Astrocyte (in vitro differentiated cells and primary cell): ENCODE measurements around the gene TREX2. TPM values are rescaled to one million over a fixed set of nuclear protein-coding genes. Genes with fewer than 3 reads are reported as not detected.

Source experiments
- DNase-seq: peaks from one replicate; pipeline ENCODE4 v3.0.0-alpha.2; 2010; ENCODE audit warnings: low read depth
- FAIRE-seq: peaks from 2 replicates; lab custom pipeline; 2011; peaks lifted over from hg19 to GRCh38; lab: Jason Lieb, UNC
- H2AFZ ChIP-seq: 2 replicates; pipeline ENCODE4 v1.6.0; 2012; ENCODE audit warnings: low read depth, low read length, inconsistent platforms
- H3K27ac ChIP-seq: 2 replicates; pipeline ENCODE4 v1.5.1; 2011; ENCODE audit warnings: low read depth, low read length, inconsistent platforms
- H3K27me3 ChIP-seq: 2 replicates; pipeline ENCODE4 v1.6.0; 2011; ENCODE audit warnings: low read length, inconsistent platforms; ENCODE audit not compliant: insufficient read depth
- H3K36me3 ChIP-seq: 2 replicates; pipeline ENCODE4 v1.5.1; 2011; ENCODE audit warnings: low read length, inconsistent platforms; ENCODE audit not compliant: insufficient read depth
- H3K4me1 ChIP-seq: 2 replicates; pipeline ENCODE4 v1.5.1; 2011; ENCODE audit warnings: low read length, inconsistent platforms; ENCODE audit not compliant: insufficient read depth
- H3K4me2 ChIP-seq: 2 replicates; pipeline ENCODE4 v1.6.0; 2012; ENCODE audit warnings: low read length, inconsistent platforms
- H3K4me3 ChIP-seq: 2 replicates; pipeline ENCODE4 v1.5.1; 2011; ENCODE audit warnings: low read depth, mild to moderate bottlenecking, low read length, inconsistent platforms; ENCODE audit not compliant: insufficient read depth
- H3K79me2 ChIP-seq: 2 replicates; pipeline ENCODE4 v1.6.0; 2012; ENCODE audit warnings: mild to moderate bottlenecking, low read length, inconsistent platforms; ENCODE audit not compliant: insufficient read depth
- H3K9ac ChIP-seq: 2 replicates; pipeline ENCODE4 v1.6.0; 2012; ENCODE audit warnings: mild to moderate bottlenecking, low read length, inconsistent platforms
- H3K9me3 ChIP-seq: 2 replicates; pipeline ENCODE4 v1.5.1; 2012; ENCODE audit warnings: low read depth, mild to moderate bottlenecking, low read length, inconsistent platforms; ENCODE audit not compliant: insufficient read depth
- H4K20me1 ChIP-seq: 2 replicates; pipeline ENCODE4 v1.6.0; 2012; ENCODE audit warnings: low read length, inconsistent platforms; ENCODE audit not compliant: insufficient read depth
- H3K27ac Mint-ChIP-seq: one replicate; pipeline ENCODE4 v1.8.0; 2021; ENCODE audit warnings: mild to moderate bottlenecking, mixed read lengths; ENCODE audit not compliant: unreplicated experiment
- H3K27me3 Mint-ChIP-seq: one replicate; pipeline ENCODE4 v1.8.0; 2021; ENCODE audit warnings: low read depth, mixed read lengths; ENCODE audit not compliant: unreplicated experiment
- H3K36me3 Mint-ChIP-seq: one replicate; pipeline ENCODE4 v1.8.0; 2021; ENCODE audit warnings: low read depth, mixed read lengths; ENCODE audit not compliant: unreplicated experiment
- H3K4me1 Mint-ChIP-seq: one replicate; pipeline ENCODE4 v1.8.0; 2021; ENCODE audit warnings: low read depth, mixed read lengths; ENCODE audit not compliant: unreplicated experiment
- H3K4me3 Mint-ChIP-seq: one replicate; pipeline ENCODE4 v1.8.0; 2021; ENCODE audit warnings: mild to moderate bottlenecking, moderate library complexity, mixed read lengths; ENCODE audit not compliant: unreplicated experiment
- H3K9me3 Mint-ChIP-seq: one replicate; pipeline ENCODE4 v1.8.0; 2021; ENCODE audit warnings: mild to moderate bottlenecking, mixed read lengths; ENCODE audit not compliant: unreplicated experiment
- CTCF ChIP-seq: IDR thresholded peaks from 2 replicates; pipeline ENCODE4 v1.5.1; 2011; ENCODE audit warnings: low read depth, mild to moderate bottlenecking, inconsistent platforms, low read length, moderate library complexity; ENCODE audit not compliant: insufficient read depth
- EZH2 ChIP-seq: IDR thresholded peaks from 2 replicates; pipeline ENCODE4 v1.6.1; 2012; ENCODE audit warnings: mild to moderate bottlenecking, low read length, inconsistent platforms; ENCODE audit not compliant: insufficient read depth
- total RNA-seq: library from RNA; stranded (reverse); gene quantifications from 2 replicates; pipeline ENCODE4 v1.2.1, GENCODE V29; 2021

Gene TREX2
- total RNA-seq, 1 donor from 2014 or later: 0.36 TPM

GRCh38 chrX:153456161-153456560, 10.3 kb upstream of the TREX2 start:
- TF ChIP-seq CTCF: no peak
- no peak for TF ChIP-seq EZH2
- FAIRE-seq: no peak
- H3K9me3 ChIP-seq: no peaks in the 10 kb centered on the region
- Mint-ChIP-seq H3K36me3 (no peaks in the 10 kb centered on the region), H3K27ac (no peak overlapping the region), H3K4me1 (peaks cover 14% of the 10 kb centered on the region), H3K4me3 (no peak overlapping the region), H3K9me3 (no peaks in the 10 kb centered on the region), H3K27me3 (no peaks in the 10 kb centered on the region)
- DNase-seq: no peak
- no peak overlapping the region for H2AFZ ChIP-seq
- no peaks in the 10 kb centered on the region for H3K27me3 ChIP-seq
- H3K36me3 ChIP-seq: no peaks in the 10 kb centered on the region
- no peaks in the 10 kb centered on the region for H4K20me1 ChIP-seq
- no peak overlapping the region for H3K9ac ChIP-seq
- H3K27ac ChIP-seq: no peak overlapping the region
- no peak overlapping the region for H3K4me2 ChIP-seq
- peaks cover 14% of the 10 kb centered on the region for H3K4me1 ChIP-seq
- no peaks in the 10 kb centered on the region for H3K79me2 ChIP-seq
- H3K4me3 ChIP-seq: no peak overlapping the region

GRCh38 chrX:153455571-153455970, 9.7 kb upstream of the TREX2 start:
- Histone ChIP-seq H3K4me3 (no peak overlapping the region), H2AFZ (no peak overlapping the region), H3K27me3 (no peaks in the 10 kb centered on the region), H3K4me1 (peaks cover 11% of the 10 kb centered on the region), H3K9me3 (no peaks in the 10 kb centered on the region), H4K20me1 (no peaks in the 10 kb centered on the region), H3K4me2 (no peak overlapping the region), H3K36me3 (no peaks in the 10 kb centered on the region), H3K9ac (no peak overlapping the region), H3K79me2 (no peaks in the 10 kb centered on the region), H3K27ac (no peak overlapping the region)
- no peak overlapping the region for H3K27ac Mint-ChIP-seq
- H3K36me3 Mint-ChIP-seq: no peaks in the 10 kb centered on the region
- no peaks in the 10 kb centered on the region for H3K27me3 Mint-ChIP-seq
- no peak for DNase-seq
- H3K9me3 Mint-ChIP-seq: no peaks in the 10 kb centered on the region
- peaks cover 11% of the 10 kb centered on the region for H3K4me1 Mint-ChIP-seq
- H3K4me3 Mint-ChIP-seq: no peak overlapping the region
- FAIRE-seq: no peak
- TF ChIP-seq EZH2: no peak
- TF ChIP-seq CTCF: no peak

- Histone ChIP-seq H3K4me3 (no peak overlapping the region), H3K9ac (no peak overlapping the region), H3K4me1 (peaks cover 5% of the 10 kb centered on the region), H3K9me3 (no peaks in the 10 kb centered on the region), H3K36me3 (no peaks in the 10 kb centered on the region), H2AFZ (no peak overlapping the region), H3K4me2 (no peak overlapping the region), H3K79me2 (no peaks in the 10 kb centered on the region), H3K27me3 (no peaks in the 10 kb centered on the region), H3K27ac (no peak overlapping the region), H4K20me1 (no peaks in the 10 kb centered on the region)
- H3K27me3 Mint-ChIP-seq: no peaks in the 10 kb centered on the region
- DNase-seq (no peak), FAIRE-seq (no peak)
- H3K27ac Mint-ChIP-seq: no peak overlapping the region
- no peak for TF ChIP-seq CTCF
- TF ChIP-seq EZH2: no peak
- H3K9me3 Mint-ChIP-seq: no peaks in the 10 kb centered on the region
- H3K36me3 Mint-ChIP-seq: no peaks in the 10 kb centered on the region
- H3K4me1 Mint-ChIP-seq: peaks cover 7% of the 10 kb centered on the region
- H3K4me3 Mint-ChIP-seq: no peak overlapping the region
These were observed 9.2 kb upstream of the TREX2 start for GRCh38 chrX:153454901-153455550.
